ENCODE results near the gene ZNF841.
A peak's percentile ranks its signal among the peaks of the same experiment; 100 is the strongest.
"Not testable (repeated sequence)": the region's sequence is repeated elsewhere in the genome, so short reads cannot be mapped to it uniquely, and the experiment has no call there.

The ZNF841 gene

GRCh38 chr19:52028780-52029123, 66.8 kb downstream of the ZNF841 start:
- DNase-seq (ENCODE audit: low spot score) = no peak

GRCh38 chr19:52028027-52028779, 67.4 kb downstream of the ZNF841 start, which contains the start of gene ZNF614:
Gene ZNF614 (minus strand): TSS chr19:52028379. CDS start chr19:52025745, 2,634 bp downstream.
- no peak for TF ChIP-seq CTCF (IDR thresholded peaks at IDR 0.05)
- Histone ChIP-seq H3K4me3 (peak within 1 kb of the TSS; percentile 79), H3K27ac (peak within 1 kb of the TSS; percentile 88 to 91)
- DNase-seq (ENCODE audit: low spot score) = peak; percentile 91

More at GRCh38 chr19:52028780-52029123, 66.8 kb downstream of the ZNF841 start:
- peak overlapping the region; percentile 88 to 91 for H3K27ac ChIP-seq
- TF ChIP-seq CTCF (IDR thresholded peaks at IDR 0.05) = no peak
- H3K4me3 ChIP-seq = peak overlapping the region; percentile 79

- not testable (repeated sequence) for DNase-seq (ENCODE audit: low spot score); H3K27ac ChIP-seq
- H3K4me3 ChIP-seq = peak overlapping the region; percentile 79
Measured at GRCh38 chr19:52026255-52026990, 69.1 kb downstream of the ZNF841 start.

GRCh38 chr19:52024478-52024877, 71.1 kb downstream of the ZNF841 start:
- not testable (repeated sequence) for H3K4me3 ChIP-seq; DNase-seq (ENCODE audit: low spot score); H3K27ac ChIP-seq

- H3K27ac ChIP-seq = no peak overlapping the region
- TF ChIP-seq CTCF (IDR thresholded peaks at IDR 0.05) = no peak
- no peak for DNase-seq (ENCODE audit: low spot score)
- H3K4me3 ChIP-seq = no peak overlapping the region
Measured at GRCh38 chr19:52022193-52022592, 73.4 kb downstream of the ZNF841 start.

GRCh38 chr19:52020506-52020905, 75.1 kb downstream of the ZNF841 start:
- TF ChIP-seq CTCF (IDR thresholded peaks at IDR 0.05) = no peak
- Histone ChIP-seq H3K27ac (no peak overlapping the region), H3K4me3 (no peak overlapping the region)
- DNase-seq (ENCODE audit: low spot score) = no peak
